ENCODE measurements around the gene COPS7A. TPM values are rescaled to one million over a fixed set of nuclear protein-coding genes. Genes with fewer than 3 reads are reported as not detected.
A peak's percentile ranks its signal among the peaks of the same experiment; 100 is the strongest.

Gene COPS7A
- polyA plus RNA-seq, 2 donors: 34.7 to 55.4 TPM

DNA sequence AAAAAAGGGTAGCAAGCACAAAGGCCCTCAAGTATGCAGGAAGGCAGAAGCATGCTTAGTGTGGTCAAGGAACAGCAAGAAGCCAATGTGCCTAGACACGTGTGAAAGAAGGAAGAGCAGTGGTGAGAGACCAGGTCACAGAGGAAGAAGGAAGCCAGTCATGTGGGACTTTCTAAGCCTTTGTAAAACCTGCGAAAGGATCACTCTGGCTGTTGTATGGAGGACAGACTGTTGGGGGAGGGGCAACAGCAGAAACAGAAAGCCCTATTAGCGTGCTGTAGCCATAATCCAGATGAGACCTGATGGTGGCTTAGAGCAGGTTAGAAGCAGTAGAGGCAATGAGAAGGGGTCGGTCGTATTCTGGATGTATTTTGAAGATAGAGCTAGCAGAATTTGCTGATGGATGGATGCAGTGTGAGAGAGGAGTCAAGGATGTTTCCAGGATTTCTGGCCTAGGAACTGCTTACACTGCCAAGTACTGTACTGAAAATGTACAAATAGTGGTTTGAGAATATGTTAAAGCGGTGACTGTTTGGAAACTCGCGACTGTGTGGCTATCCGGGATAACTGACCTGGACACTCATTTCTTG lies 34.8 kb downstream of the COPS7A start:
- H3K4me1 ChIP-seq (ENCODE audit: control insufficient read depth in 2 of 2, insufficient read depth in 2 of 2, low read length in 1 of 2): no peaks in the 10 kb centered on the region
- no peak overlapping the region for H3K27ac ChIP-seq (ENCODE audit: low read depth in 2 of 2, low read length in 1 of 2)
- H3K36me3 ChIP-seq (ENCODE audit: control insufficient read depth in 2 of 2, insufficient read depth in 2 of 2, low read length in 1 of 2): no peaks in the 10 kb centered on the region
- no peaks in the 10 kb centered on the region for H3K9me3 ChIP-seq (ENCODE audit: control insufficient read depth in 2 of 2, insufficient read depth in 1 of 2, low read depth in 1 of 2, low read length in 1 of 2)
- no peaks in the 10 kb centered on the region for H3K27me3 ChIP-seq (ENCODE audit: control insufficient read depth in 1 of 2, insufficient read depth in 2 of 2, low read length in 2 of 2)
- no peak overlapping the region for H3K4me3 ChIP-seq (ENCODE audit: low read depth in 1 of 2, low read length in 2 of 2)
- 85 to 87% methylated on average over 9 of the region's 9 CpGs for WGBS, 2 donors

DNA sequence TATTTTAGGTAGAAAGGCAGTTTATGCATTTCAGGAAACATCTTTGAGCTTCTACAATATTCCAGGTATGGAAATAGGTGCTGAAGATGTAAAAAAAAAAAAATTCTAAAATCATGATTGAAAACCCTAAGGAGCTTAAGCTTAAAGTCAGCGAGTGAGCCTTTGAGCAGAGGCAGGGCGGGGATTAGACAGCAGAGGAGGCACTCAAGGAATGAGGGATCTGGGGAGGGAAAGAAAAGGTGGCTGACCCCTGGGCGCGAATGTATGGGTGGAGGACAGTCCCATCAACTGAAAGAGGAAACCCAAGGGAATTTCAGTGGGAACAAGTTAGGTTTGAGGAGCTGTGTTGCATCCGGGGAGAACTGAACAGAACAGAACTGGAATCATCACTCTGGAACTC lies 35.9 kb downstream of the COPS7A start:
- Histone ChIP-seq H3K27ac (ENCODE audit: low read depth in 2 of 2, low read length in 1 of 2) (no peak overlapping the region), H3K4me1 (ENCODE audit: control insufficient read depth in 2 of 2, insufficient read depth in 2 of 2, low read length in 1 of 2) (peaks cover 0 to 4% of the 10 kb centered on the region in 2 donors), H3K4me3 (ENCODE audit: low read depth in 1 of 2, low read length in 2 of 2) (no peak overlapping the region), H3K36me3 (ENCODE audit: control insufficient read depth in 2 of 2, insufficient read depth in 2 of 2, low read length in 1 of 2) (no peaks in the 10 kb centered on the region), H3K27me3 (ENCODE audit: control insufficient read depth in 1 of 2, insufficient read depth in 2 of 2, low read length in 2 of 2) (no peaks in the 10 kb centered on the region), H3K9me3 (ENCODE audit: control insufficient read depth in 2 of 2, insufficient read depth in 1 of 2, low read depth in 1 of 2, low read length in 1 of 2) (no peaks in the 10 kb centered on the region)
- 88% methylated on average over 5 of the region's 5 CpGs for WGBS, 2 donors

DNA sequence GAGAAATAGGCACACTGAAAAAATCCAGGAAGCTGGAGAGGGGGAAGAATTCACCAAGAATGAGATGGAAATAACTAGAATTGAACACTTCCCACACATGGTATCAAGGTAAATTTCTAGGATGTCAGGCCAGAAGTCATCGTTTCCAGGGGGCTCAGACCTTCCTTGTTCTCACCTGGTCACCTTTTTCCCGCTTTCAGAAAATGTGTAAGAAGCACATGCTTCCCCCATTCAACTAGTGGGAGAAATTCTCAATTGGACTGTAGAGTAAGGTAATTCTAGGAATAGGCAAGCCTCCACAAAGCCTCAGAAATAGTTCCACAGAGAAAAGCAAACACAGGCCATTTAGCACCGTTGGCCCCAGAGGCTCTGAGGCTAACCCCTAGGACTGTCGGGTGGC lies 39.5 kb downstream of the COPS7A start:
- Histone ChIP-seq H3K4me1 (ENCODE audit: control insufficient read depth in 2 of 2, insufficient read depth in 2 of 2, low read length in 1 of 2) (peaks cover 2 to 16% of the 10 kb centered on the region in 2 donors), H3K4me3 (ENCODE audit: low read depth in 1 of 2, low read length in 2 of 2) (no peak overlapping the region), H3K27me3 (ENCODE audit: control insufficient read depth in 1 of 2, insufficient read depth in 2 of 2, low read length in 2 of 2) (no peaks in the 10 kb centered on the region), H3K27ac (ENCODE audit: low read depth in 2 of 2, low read length in 1 of 2) (peak overlapping the region; percentile 91 to 96), H3K36me3 (ENCODE audit: control insufficient read depth in 2 of 2, insufficient read depth in 2 of 2, low read length in 1 of 2) (no peaks in the 10 kb centered on the region), H3K9me3 (ENCODE audit: control insufficient read depth in 2 of 2, insufficient read depth in 1 of 2, low read depth in 1 of 2, low read length in 1 of 2) (no peaks in the 10 kb centered on the region)
- 43 to 54% methylated on average over 4 of the region's 4 CpGs for WGBS, 2 donors

DNA sequence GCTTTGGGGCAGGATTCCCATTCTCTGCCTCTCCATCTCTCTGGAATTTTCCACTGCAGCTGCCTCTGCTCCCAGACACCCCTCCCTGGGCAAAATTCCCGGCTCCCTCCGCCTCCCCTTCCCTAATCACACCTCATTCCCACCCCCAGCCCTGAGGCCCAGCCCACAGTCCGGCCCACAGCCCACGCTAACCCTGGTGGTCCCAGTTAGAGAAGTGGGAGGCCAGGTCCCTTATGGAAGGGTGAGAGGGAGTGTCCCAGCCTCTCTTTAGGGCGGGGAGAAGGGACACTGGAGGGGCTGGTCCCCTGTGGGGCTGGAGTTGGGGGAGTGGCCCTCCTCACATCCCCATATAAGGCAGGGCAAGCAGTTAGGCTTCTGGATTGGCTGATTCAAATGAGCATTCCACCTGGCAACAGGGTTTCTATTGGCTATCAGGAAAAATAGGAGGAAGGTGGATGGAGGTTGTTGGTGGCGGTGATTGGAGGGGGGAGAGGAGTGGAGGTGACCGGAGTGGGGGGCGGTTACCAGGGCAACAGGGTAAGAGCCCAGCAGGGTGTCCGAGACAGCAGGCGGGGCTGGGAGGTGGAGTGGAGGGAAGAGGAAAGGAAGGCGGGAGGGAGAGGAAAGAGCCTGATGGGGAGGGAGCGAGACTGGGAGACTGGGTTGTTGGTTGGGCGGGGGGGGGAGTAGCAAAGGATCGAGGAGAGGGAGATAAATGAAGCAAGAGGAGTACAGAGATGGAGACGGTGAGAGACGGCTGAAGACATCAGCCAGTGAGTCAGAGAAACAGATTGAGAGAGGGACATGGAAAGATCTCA lies 40.4 kb downstream of the COPS7A start:
- Histone ChIP-seq H3K9me3 (ENCODE audit: control insufficient read depth in 2 of 2, insufficient read depth in 1 of 2, low read depth in 1 of 2, low read length in 1 of 2) (no peaks in the 10 kb centered on the region), H3K27me3 (ENCODE audit: control insufficient read depth in 1 of 2, insufficient read depth in 2 of 2, low read length in 2 of 2) (no peaks in the 10 kb centered on the region), H3K36me3 (ENCODE audit: control insufficient read depth in 2 of 2, insufficient read depth in 2 of 2, low read length in 1 of 2) (no peaks in the 10 kb centered on the region), H3K4me3 (ENCODE audit: low read depth in 1 of 2, low read length in 2 of 2) (peak overlapping the region in 1 of 2 donors; percentile 21), H3K4me1 (ENCODE audit: control insufficient read depth in 2 of 2, insufficient read depth in 2 of 2, low read length in 1 of 2) (peaks cover 2 to 20% of the 10 kb centered on the region in 2 donors), H3K27ac (ENCODE audit: low read depth in 2 of 2, low read length in 1 of 2) (peak overlapping the region; percentile 91 to 96)
- 5% methylated on average over 16 of the region's 16 CpGs for WGBS, 2 donors

DNA sequence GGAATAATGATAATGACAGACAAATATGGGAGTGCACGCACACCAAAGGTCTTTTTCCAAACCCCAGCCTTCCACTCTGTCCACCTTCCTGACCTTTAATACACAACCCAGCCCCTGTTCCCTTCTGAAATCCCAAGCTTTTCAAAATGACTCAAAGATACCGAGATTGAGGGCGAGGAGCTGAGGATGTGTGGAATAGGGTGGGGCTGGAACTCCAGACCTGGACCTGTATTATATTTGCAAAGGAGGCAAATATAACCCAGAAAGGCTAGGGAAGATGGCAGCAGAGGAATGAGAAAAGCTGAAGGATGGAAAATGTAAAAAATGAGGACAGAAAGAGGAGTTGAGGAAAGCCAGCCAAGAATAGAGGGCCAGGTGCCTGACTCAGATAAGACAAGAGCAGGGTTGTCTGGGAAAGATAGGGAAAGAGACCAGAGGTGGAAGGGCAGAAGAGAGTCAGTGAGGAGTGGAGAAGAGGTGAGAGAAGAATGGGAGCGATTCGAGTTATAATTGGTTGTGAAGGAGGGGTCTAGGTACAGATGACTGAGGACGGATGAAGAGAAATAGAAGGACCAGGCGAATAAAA lies 41.3 kb downstream of the COPS7A start:
- no peaks in the 10 kb centered on the region for H3K27me3 ChIP-seq (ENCODE audit: control insufficient read depth in 1 of 2, insufficient read depth in 2 of 2, low read length in 2 of 2)
- H3K4me3 ChIP-seq (ENCODE audit: low read depth in 1 of 2, low read length in 2 of 2): peak overlapping the region; percentile 62 to 88
- WGBS, 2 donors: 25 to 32% methylated on average over 7 of the region's 7 CpGs
- H3K36me3 ChIP-seq (ENCODE audit: control insufficient read depth in 2 of 2, insufficient read depth in 2 of 2, low read length in 1 of 2): peaks cover 0 to 2% of the 10 kb centered on the region in 2 donors
- peaks cover 2 to 20% of the 10 kb centered on the region in 2 donors for H3K4me1 ChIP-seq (ENCODE audit: control insufficient read depth in 2 of 2, insufficient read depth in 2 of 2, low read length in 1 of 2)
- H3K27ac ChIP-seq (ENCODE audit: low read depth in 2 of 2, low read length in 1 of 2): peak overlapping the region; percentile 92 to 96
- no peaks in the 10 kb centered on the region for H3K9me3 ChIP-seq (ENCODE audit: control insufficient read depth in 2 of 2, insufficient read depth in 1 of 2, low read depth in 1 of 2, low read length in 1 of 2)

DNA sequence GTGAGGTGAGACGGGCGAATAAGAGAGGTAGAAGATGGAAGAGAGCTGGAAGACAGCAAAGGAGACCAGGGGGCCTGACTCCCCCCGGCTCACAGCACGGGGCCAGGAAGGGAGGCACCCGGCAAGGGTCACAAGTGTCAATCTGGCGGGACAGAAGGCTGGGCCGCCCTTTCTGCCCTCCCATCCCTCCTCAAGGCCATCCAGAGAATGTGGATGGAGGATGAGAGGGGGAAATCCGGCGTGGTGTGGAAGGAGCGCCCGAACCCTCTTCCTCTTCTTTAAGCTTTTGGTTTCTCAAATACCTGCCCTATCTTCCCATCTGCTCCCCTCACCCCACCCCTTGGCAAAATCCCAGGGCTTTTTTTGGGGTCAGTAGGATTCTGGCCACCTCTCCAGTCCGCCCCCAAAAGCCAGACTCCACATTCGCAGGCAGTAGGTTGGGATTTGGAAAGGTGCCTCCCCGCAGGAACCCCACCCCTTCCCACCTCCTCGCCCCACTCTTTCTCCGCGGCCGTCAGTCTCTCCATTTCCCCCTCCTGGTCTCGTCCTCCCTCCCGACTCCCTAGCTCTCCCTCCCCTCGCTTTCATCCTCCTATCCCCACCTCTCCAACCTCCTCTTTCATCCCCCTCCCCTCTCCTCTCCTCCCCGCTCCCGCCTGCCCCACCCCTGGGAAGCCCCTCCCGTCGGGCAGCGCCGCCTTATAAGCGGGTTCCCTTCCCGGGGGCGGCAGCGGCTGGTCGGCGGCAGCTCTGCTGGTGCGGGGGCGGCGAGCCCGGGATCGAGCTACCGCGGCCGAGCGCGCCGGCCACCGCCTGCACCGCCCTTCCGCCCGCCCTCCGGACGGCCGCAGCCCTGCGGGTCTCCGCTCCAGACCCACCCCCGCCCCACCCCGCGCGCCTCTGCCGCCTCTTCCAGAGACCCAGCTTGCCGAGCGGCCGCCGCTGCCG lies 42.1 kb downstream of the COPS7A start, which contains the start of gene PTMS:
TSS of gene PTMS (plus strand) at position 730 of the 948 bp plus-strand sequence. CDS start 343 bp downstream, outside the sequence.
- peaks cover 2 to 20% of the 10 kb centered on the region in 2 donors for H3K4me1 ChIP-seq (ENCODE audit: control insufficient read depth in 2 of 2, insufficient read depth in 2 of 2, low read length in 1 of 2)
- no peaks in the 10 kb centered on the region for H3K9me3 ChIP-seq (ENCODE audit: control insufficient read depth in 2 of 2, insufficient read depth in 1 of 2, low read depth in 1 of 2, low read length in 1 of 2)
- peak within 1 kb of the TSS; percentile 92 to 96 for H3K27ac ChIP-seq (ENCODE audit: low read depth in 2 of 2, low read length in 1 of 2)
- H3K36me3 ChIP-seq (ENCODE audit: control insufficient read depth in 2 of 2, insufficient read depth in 2 of 2, low read length in 1 of 2): peaks cover 0 to 7% of the 10 kb centered on the region in 2 donors
- H3K27me3 ChIP-seq (ENCODE audit: control insufficient read depth in 1 of 2, insufficient read depth in 2 of 2, low read length in 2 of 2): no peaks in the 10 kb centered on the region
- WGBS, 2 donors: 3% methylated on average over 38 to 63 of the region's 63 CpGs
- H3K4me3 ChIP-seq (ENCODE audit: low read depth in 1 of 2, low read length in 2 of 2): peak within 1 kb of the TSS; percentile 62 to 88

DNA sequence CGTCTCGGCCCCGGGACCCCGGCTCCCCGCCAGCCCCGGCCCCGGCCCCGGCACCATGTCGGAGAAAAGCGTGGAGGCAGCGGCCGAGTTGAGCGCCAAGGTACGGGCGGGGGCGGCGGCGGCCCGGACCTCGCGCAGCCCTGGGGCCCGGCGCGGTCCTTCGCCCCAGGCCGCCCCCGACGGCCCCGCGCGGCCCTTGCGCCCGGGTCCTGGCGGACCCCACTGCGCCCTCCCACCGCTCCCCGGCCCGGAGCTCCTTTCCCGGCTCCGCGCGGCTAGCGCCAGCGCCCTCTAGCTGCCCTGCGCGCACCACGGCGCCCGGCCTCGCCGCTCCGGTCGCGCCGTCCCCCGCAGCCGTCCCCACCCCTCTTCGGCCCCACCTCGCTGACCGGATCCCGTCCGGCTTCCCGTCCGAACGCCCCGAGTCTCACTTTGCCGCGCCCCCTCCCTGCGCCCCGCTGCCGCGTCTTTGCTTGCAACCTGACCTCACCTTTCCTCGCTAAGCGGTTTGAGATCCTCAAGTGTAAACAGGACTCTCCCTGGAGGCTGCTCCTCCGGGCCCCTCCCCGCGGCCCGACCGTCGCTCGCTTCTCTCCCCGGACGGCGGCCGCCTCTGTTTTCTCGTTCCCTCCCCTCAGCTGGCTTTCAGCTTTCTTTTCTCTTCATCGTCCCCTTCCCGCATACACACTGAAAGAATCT lies 43.0 kb downstream of the COPS7A start:
- peak overlapping the region; percentile 92 to 96 for H3K27ac ChIP-seq (ENCODE audit: low read depth in 2 of 2, low read length in 1 of 2)
- H3K4me3 ChIP-seq (ENCODE audit: low read depth in 1 of 2, low read length in 2 of 2): peak overlapping the region; percentile 62 to 88
- peaks cover 0 to 12% of the 10 kb centered on the region in 2 donors for H3K36me3 ChIP-seq (ENCODE audit: control insufficient read depth in 2 of 2, insufficient read depth in 2 of 2, low read length in 1 of 2)
- 1% methylated on average over 49 to 88 of the region's 88 CpGs for WGBS, 2 donors
- H3K4me1 ChIP-seq (ENCODE audit: control insufficient read depth in 2 of 2, insufficient read depth in 2 of 2, low read length in 1 of 2): peaks cover 2 to 21% of the 10 kb centered on the region in 2 donors
- H3K27me3 ChIP-seq (ENCODE audit: control insufficient read depth in 1 of 2, insufficient read depth in 2 of 2, low read length in 2 of 2): no peaks in the 10 kb centered on the region
- no peaks in the 10 kb centered on the region for H3K9me3 ChIP-seq (ENCODE audit: control insufficient read depth in 2 of 2, insufficient read depth in 1 of 2, low read depth in 1 of 2, low read length in 1 of 2)

DNA sequence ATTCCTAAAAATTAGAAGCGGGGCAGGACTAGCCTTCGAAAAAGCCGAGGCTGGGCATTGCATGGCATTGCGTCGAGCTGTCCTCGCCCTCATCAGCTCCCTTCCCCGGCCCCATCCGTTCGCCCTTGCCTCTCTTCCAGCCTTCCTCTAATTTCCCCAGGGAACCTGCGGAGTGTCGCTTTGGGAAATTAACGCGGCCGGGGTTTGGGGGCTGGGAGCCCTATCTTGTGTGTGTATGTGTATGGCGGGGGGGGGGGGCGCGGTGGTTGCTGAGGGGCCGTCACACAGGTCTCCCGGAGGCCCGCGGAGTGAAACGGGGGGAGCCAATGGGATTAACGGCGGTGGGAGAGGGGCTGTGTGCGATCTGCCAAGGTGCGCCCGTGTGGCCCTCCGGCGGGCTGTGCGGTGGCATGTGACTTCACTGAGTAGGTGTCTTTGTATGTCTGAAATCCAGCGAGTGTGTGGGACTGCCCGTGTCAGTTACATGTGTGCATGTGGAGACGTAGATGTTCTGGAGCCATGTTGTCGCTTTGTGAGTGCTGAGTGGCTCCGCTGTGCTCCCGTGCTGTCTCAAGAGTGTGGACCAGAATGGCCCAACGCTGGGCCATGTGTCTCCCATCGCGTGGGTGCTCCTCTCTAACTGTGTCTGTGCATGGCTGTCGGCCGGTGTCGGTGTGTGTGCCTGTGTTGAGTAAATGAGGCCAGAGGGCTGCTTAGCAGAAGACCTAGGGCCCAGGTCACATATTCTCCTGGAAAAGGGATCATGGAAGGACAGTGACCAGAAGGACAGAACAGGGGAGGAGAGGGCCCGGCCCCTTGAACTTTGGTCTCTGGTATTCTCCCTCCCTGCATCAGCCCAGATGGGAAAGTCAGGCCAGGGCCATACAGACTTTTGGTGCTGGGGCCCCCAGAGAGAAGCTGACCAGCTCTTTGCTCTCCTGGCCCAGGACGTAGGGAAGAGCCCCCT lies 43.8 kb downstream of the COPS7A start:
- Histone ChIP-seq H3K4me1 (ENCODE audit: control insufficient read depth in 2 of 2, insufficient read depth in 2 of 2, low read length in 1 of 2) (peaks cover 2 to 21% of the 10 kb centered on the region in 2 donors), H3K4me3 (ENCODE audit: low read depth in 1 of 2, low read length in 2 of 2) (peak overlapping the region; percentile 62 to 88), H3K36me3 (ENCODE audit: control insufficient read depth in 2 of 2, insufficient read depth in 2 of 2, low read length in 1 of 2) (peaks cover 0 to 12% of the 10 kb centered on the region in 2 donors), H3K27me3 (ENCODE audit: control insufficient read depth in 1 of 2, insufficient read depth in 2 of 2, low read length in 2 of 2) (no peaks in the 10 kb centered on the region), H3K9me3 (ENCODE audit: control insufficient read depth in 2 of 2, insufficient read depth in 1 of 2, low read depth in 1 of 2, low read length in 1 of 2) (no peaks in the 10 kb centered on the region), H3K27ac (ENCODE audit: low read depth in 2 of 2, low read length in 1 of 2) (peak overlapping the region; percentile 92 to 96)
- 8 to 13% methylated on average over 42 to 44 of the region's 44 CpGs for WGBS, 2 donors
